Adrenal gland (tissue), 5 donors: ENCODE data around the gene DARS1.

Experiments used
- POLR2A ChIP-seq, 2 donors: fragments of 450-650 bp; IDR thresholded peaks; one replicate each; pipeline ENCODE4 v1.6.1; 2017; ENCODE audit warnings: antibody characterized with exemption in 2 of 2, mild to moderate bottlenecking in 2 of 2, moderate library complexity in 1 of 2
- TF ChIP-seq, protein P1 (sequence below), 6 experiments: fragments of 450-650 bp in 4 of 6; fragments of 200-600 bp in 2 of 6; sonication (generic) in 1 of 6; IDR thresholded peaks; 1 replicate in 5 of 6; 2 replicates in 1 of 6; pipeline versions ENCODE4 v1.5.1 to v1.8.0; 2016 to 2021; ENCODE audit warnings: antibody characterized with exemption in 6 of 6, mild to moderate bottlenecking in 2 of 6, moderate library complexity in 1 of 6
- donor health status: DM: no; HTN: no; CAD: no.

DNA sequence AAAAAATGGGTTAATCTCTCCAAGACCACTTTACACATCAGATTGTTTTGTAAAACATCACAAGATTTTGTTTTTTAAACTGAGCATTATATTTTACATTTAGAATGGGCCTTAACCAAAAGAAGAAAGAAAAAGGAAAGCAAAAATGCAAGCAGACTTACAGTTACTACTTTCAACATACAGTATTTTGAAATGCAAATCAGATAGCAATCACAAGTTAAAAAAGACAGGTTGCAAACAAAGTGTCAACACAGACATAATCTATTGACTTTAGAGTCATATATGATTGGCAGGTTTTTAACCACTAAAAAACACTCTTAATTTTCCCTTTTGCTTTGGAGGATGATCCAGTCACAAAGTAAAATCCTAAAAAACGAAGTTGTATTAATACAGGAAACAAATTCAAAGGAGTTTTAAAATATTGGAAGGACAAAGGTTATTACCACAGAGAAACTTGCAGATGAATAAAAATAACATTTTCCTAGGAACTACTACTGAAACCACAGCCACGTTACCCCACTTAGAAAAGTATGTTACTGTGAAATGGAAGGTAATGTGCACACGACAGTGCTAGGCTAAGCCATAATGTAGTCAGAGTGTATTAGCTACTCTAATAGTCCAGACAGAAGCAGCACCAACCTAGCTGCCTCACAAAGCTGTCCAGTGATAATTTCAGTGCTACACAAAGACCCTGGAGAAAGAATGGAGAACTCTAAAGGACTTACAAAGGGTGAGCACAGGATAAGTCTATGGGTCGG is 22.9 kb downstream of the DARS1 start:
- TF ChIP-seq, protein P1, sequence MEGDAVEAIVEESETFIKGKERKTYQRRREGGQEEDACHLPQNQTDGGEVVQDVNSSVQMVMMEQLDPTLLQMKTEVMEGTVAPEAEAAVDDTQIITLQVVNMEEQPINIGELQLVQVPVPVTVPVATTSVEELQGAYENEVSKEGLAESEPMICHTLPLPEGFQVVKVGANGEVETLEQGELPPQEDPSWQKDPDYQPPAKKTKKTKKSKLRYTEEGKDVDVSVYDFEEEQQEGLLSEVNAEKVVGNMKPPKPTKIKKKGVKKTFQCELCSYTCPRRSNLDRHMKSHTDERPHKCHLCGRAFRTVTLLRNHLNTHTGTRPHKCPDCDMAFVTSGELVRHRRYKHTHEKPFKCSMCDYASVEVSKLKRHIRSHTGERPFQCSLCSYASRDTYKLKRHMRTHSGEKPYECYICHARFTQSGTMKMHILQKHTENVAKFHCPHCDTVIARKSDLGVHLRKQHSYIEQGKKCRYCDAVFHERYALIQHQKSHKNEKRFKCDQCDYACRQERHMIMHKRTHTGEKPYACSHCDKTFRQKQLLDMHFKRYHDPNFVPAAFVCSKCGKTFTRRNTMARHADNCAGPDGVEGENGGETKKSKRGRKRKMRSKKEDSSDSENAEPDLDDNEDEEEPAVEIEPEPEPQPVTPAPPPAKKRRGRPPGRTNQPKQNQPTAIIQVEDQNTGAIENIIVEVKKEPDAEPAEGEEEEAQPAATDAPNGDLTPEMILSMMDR (IDR thresholded peaks at IDR 0.05), result no peak
- no peak for TF ChIP-seq POLR2A (IDR thresholded peaks at IDR 0.05)
